ENCODE data around the gene POLR2L.

Gene POLR2L

DNA sequence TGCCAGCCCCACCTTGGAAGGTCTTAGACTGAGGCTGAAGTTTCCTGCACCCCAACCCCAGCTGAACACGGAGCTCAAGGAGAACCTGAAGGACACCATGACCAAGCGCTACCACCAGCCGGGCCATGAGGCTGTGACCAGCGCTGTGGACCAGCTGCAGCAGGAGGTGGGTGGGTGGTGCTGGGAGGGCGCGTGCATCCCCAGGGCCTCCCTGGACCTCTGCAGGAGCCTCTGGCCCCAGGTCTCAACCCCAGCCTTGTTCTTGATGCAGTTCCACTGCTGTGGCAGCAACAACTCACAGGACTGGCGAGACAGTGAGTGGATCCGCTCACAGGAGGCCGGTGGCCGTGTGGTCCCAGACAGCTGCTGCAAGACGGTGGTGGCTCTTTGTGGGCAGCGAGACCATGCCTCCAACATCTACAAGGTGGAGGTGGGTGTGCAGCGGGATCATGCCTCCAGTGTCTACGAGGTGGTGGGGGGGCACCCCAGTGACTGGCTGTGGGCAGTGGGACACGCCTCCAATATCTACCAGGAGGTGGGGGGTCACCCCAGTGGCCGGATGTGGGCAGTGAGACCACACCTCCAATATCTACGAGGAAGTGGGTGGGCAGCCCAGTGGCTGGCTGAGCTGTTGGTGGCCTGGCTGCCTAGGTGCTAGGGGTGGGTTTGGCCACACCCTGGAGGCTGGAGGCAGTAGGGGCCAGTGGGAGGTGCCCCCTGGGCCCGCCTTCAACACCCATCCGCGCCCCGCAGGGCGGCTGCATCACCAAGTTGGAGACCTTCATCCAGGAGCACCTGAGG is 4.9 kb downstream of the POLR2L start:
- DNase-seq = no peak

DNA sequence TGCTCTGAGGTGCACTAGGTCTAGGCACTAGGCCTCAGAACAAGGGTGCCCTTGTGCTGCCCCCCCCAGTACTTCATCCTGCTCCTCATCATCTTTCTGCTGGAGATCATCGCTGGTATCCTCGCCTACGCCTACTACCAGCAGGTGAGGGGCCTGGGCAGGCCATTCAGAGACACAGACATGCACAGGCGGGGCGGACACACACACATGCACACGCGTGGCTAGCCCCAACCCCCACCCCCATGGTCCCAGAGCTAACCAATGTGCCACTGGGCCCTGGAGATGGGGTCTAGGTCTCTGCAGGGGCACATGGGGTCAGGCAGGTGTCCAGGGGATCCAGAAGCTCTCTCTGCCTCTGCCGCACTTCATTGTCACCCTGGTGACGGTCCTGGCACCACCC is 5.6 kb downstream of the POLR2L start:
- no peak for DNase-seq

DNA sequence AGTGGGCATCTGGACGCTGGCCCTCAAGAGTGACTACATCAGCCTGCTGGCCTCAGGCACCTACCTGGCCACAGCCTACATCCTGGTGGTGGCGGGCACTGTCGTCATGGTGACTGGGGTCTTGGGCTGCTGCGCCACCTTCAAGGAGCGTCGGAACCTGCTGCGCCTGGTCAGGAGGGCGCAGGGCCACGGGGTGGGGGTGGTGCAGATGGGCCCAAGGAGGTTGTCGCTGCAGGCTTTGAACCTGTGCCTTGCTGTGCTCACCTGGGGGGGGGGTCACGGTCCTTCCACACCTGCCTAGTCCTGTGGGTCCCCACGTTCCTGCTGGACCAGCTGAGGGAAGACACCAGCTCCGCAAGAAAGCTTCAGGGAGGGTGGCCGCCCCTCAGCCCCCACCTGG is 6.1 kb downstream of the POLR2L start:
- no peak for DNase-seq

DNA sequence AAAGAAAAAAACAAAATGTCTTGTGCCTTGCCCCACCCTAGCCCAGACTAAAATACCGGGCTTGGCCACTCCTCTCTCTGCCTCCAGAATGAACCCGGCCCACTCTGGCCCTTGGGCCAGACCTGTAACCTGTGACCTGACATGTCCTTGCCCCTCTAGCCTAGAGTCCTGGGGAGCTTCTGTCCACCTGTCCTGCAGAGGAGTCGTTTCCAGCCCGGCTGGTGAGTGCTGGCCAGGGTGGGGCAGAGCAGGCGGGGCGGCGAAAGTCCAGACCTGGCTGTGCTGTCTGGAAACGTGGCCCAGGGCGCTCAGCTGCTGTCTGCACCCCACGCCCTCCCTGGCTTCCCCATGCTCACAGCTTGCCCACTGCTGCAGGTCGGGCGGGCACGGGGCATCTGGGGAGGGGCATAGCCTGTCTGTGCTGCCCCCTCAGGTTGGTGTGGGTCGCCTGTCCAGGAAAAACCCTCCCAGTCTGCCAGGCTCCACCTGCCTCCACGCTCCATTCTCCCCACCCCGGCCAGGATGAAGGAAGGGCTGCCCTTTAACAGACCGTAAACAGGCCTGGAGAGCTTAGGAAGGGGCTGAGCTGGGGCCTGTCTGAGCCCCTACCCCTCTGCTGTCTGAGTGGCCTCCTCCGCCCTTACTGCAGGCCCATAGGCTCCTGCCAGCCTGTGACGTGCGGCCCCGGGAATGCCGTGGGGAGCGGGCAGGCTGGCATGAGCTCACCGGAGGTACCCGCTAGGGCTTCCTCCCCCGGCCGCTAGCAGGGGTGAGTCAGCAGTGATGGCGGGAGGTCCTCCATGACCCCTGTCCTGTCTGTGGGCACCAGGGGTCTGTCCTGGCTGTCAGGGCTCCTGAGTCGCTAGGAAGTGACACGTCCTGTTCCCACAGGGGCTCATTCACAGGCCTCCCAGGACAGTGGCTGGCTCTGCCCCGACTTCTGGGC is 7.7 kb downstream of the POLR2L start:
- no peak for DNase-seq

DNA sequence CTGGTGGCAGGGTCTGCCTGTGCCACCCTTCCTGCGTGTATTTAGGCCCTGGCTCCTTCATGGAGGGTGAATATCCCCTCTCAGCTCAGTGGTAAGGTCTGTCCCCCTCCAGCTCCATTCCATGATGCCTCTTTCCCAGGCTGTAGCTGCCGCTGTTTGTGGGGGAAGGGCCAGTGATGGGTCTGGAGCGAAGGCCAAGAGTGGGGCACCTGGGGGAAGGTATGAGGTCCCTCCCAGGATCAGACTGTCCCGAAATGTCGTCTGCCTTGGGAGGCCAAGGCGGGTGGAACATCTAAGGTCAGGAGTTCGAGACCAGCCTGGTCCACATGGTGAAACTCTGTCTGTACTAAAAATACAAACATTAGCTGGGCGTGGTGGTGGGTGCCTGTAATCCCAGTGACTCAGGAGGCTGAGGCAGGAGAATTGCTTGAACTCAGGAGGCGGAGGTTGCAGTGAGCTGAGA is 8.4 kb downstream of the POLR2L start:
- no peak for DNase-seq

DNA sequence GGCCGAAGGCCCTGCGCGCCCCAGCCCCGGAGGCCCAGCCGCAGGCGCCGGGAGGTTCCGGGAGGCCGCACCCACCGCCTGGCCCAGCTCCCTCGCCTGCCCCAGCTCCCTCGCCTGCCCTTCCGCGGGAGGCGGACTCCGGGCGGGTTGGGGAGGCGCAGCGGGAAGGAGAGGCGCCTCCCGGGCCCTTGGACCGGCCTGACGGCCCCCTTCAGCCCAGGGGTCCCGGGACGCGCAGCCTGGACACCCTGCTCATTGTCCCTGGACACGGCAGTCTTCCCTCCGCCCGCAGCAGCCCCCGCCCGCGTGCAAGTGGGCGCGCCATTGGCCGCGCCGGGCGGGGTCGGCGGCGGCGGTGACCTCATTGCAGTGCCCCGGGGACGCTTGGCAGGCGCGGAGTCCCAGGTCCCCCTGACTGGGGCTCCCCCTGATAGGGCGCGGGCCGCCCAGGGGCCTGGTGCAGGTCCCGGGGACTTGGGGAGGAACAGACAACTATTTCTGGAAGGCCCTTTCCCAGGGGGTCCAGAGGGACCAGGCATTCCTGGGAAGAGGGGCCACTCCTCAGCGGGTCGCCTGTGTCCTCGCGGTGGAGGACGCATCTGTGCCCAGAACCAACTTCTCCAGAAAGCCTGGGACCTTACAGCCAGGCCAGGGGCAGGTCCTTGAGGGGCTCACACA is 9.1 kb downstream of the POLR2L start:
- DNase-seq = peak; percentile 75

DNA sequence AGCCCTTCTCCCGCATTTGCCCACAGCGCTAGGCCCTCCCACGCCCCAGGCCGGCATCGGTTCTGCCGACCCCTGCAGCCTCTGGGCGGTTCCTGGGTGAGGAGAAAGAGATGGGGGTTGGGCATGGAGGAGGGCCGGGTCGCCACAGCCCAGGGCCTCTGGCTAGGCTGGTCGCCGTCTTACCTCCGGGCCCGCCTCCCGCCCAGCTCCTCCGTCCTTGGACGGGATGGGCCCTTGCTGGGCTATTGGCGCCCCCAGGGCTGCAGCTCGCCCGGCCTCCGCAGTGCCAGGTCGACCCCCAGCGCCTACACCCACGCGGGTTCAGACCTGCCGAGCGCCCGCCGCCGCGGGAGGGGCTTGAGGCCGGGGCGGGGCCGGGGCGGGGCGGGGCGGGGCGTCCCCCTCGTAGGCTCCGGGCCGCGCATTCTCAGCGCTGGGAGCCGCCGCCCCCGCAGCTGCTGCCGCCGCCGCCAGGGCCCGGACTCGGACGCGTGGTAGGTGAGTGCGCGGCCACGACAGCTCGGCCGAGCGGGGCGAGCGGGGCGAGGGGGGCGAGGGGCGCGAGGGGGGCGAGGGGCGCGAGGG is 9.7 kb downstream of the POLR2L start, which contains the start of gene CD151:
Gene CD151 (plus strand): TSS at position 424 of the 585 bp plus-strand sequence. CDS start 3,118 bp downstream, outside the sequence.
- peak; percentile 84 for DNase-seq

DNA sequence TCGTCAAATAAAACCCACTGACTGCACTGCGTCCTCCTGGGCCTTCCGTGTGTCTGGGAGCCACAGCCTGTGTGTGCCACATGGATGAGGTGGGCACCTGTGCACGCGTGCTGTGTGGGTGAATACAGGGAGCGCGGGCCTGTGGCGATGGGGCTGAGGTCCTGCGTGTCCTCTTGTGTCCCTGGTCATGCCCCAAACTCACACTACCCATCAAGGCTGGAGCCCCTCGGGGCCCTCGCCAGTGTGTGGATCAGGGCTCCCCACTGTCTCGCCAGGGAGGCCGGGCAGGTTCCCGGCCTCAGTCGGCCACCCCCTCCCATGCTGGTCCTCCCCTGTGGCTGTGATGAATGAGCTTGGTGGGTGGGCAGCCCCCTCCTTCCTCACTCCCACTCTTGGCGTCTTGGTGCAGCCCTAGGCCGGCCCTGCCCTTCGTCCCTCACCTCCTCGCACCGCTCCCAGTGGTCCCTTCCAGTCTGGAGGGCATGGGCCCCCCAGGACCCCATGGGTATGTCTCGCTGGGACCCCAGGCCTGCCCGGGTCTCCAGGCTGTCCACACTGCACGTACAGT is 10.3 kb downstream of the POLR2L start:
- no peak for DNase-seq

DNA sequence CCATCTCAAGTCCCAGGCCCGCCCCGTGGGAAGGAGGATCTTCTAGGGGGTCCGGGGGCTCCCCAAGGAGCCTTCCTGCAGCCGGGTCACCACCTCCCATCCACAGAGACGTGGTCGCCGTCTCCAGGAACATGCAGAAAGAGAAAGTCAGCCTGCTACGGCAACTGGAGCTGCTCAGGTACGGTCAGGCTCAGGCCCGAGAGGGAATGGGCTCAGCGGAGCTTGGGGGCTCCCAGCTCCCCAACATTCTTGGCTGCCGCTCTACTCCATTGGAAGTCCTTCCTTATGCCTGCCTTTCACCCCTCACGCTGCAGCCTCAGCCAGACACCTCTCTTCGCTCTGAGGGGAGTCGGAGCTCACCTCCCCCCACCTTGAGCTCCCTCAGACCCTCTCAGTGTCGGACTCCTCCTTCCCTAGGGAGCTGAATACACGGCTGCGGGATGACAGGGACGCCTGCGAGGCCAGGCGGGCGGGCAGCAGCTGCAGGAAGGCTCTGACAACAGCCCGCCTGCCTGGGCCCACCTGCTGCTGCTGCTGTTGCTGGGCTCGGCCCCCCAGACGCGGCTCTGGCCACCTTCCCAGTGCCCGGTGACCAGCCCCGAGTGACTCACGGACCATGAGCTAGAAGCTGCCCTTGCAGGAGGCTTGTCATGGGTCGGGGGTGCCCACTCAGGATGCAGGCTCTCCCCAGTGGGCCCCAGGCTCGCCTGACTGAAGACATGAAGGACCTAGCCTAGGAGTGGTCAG is 11.0 kb downstream of the POLR2L start:
- DNase-seq = no peak

DNA sequence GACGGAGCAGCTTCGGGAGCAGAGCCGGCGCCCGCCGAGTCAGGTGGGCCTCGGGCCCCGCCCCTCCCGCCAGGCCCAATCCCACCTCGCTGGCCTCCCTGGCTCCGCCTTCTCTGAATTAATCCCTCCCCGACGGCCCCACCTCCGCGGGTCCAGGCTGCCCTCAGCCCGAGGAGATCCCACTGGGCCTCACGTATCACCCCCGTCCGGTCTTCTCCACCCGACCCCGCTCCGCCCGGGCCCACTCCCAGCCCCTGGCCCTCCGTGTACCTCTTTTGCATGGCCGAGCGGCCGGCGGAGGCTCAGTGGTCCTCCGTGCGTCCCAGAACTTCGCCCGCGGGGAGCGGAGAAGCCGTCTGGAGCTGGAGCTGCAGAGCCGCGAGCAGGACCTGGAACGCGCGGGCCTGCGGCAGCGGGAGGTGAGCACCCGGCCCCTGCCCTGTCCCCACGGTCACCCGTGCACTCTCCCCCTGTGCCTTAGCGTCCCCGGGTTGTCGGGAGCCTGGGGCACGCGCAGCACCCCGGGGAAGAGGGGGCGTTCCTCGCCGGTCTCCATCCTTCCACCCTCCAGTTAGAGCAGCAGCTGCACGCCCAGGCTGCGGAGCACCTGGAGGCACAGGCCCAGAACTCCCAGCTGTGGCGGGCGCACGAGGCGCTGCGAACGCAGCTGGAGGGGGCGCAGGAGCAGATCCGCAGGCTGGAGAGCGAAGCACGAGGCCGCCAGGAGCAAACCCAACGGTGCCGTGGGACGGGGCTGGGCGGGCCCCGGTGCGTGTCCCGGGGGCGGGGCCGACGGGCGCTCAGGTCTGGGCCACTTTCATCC is 11.8 kb downstream of the POLR2L start:
- DNase-seq = peak; percentile 86

DNA sequence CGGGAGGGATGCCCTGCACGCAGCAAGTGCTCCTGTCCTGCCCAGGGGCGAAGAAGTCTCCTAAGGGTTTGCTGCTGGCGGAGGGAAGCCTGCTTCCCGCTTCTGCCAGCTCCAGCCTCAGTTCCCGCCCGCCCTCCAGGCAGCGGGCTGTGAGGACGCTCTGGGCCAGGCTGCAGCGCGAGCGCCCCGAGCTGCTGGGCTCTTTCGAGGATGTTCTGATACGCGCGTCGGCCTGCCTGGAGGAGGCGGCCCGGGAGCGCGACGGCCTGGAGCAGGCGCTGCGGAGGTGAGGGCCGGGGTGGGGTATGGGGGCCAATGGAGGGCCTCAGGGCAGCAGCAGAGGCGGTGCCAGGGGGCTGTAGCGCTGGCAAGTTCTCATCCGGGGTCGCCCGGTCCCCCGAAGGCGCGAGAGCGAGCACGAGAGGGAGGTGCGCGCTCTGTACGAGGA is 12.5 kb downstream of the POLR2L start:
- DNase-seq = no peak

DNA sequence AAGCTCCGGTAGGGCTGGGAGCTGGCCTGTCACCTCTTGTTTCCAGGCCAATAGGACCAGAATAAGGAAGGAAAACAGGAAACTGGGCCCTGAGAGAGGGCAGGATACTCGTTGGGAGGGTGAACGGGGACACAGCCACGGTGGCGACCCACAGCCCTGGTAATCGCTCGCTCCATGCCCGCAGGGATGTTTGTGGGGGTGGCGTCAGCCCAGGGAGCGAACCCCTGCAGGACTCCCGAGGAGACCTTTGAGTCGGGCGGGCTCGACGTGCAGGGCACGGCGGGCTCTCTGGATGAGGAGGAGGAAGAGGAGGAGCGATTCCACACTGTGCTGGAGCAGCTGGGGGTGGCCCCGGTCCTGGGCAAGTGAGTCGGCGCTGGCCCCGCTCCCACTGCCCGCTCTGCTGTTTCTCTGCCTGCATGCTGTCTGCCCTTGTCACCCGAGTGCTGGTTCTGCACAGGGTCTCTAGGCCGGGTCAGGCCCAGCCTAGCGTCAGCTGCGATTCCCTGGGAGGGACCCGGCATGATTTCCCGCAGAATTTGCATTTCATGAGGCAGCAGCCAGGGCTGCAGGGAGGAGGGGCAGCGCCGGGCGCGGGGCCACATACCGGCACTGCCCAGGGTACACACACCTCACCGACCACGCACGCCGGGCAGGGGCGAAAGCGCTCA is 13.0 kb downstream of the POLR2L start:
- no peak for DNase-seq

DNA sequence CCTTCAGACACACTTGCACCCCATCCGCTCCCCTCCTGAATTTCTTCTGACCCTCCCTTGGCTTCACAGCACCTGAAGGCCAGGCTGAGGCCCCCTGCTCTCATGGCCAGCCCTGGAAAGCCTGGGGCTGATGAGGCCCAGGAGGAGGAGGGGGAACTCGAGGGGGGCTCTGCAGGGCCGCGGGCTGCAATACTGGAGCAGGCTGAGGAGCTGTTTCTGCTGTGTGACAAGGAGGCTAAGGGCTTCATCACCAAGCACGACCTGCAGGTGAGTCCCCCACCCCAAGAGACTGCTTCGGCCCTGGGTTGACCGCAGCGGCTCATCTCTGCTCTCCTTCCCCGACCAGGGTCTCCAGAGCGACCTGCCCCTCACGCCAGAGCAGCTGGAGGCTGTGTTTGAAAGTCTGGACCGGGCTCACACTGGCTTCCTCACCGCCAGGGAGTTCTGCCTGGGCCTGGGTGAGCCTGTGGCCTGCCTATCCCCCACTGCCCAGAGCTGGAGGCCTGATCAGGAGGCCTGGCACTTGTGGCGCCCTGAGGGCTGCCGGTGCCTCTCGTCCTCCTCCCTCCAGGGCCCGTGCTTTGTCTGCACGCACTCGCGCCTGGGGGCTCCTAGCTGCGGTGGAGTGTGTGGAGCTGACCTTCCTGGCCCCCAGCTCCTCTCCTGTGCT is 13.7 kb downstream of the POLR2L start:
- DNase-seq = no peak

DNA sequence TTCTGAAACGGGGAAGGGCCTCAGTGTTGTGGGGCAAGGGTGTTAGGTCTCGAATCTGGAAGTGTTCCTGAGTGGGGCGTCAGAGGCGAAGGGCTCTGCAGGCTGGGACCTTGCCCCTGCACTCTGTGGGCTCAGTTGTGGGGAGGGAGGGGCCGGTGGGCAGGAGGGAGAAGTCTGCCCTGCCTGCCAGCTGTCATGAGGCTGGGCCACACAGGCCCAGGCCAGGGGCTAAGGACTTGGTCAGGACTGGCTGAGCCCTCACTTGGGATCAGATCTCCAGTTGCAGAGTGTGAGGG is 14.5 kb downstream of the POLR2L start, which contains the start of gene CRACR2B:
Gene CRACR2B (plus strand): TSS at position 23 of the 296 bp plus-strand sequence. CDS start 689 bp downstream, outside the sequence.
- no peak for DNase-seq

DNA sequence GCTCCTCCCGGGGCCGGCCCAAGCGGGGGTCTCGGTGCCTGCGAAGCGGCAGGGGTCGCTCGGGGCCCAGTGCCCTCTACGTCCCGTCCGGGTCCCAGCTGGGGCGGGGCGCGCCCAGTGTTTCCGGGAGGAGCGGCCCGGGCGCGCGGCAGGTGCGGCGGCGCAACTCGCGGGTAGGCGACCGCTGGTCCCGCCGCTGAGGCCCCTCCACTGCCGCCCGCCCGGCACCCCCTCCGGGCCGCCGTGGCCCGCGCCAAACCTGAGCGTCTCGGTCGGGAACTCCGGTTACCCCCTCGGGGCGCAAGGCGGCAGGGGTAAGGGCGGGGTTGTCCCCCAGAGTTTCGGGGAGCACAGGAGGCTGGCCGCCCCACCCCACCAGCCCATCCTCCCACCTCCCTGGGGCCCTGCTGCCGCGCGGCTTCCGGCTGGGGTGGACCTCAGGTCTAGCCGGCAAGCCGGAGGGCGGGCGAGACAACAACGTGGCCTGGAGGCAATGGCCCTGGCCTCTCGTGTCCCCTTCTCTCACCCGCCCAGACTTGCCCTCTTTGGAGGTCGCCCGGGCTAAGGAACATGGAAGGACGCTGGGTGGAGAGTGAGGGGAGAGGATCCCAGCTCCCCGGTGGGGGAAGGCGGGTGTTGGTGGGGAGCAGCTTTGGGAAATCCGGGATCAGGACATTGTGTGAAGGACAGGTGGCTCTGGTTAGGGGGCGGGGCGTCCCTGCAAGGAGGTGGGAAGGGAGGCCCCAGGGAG is 15.0 kb downstream of the POLR2L start:
- DNase-seq = no peak

DNA sequence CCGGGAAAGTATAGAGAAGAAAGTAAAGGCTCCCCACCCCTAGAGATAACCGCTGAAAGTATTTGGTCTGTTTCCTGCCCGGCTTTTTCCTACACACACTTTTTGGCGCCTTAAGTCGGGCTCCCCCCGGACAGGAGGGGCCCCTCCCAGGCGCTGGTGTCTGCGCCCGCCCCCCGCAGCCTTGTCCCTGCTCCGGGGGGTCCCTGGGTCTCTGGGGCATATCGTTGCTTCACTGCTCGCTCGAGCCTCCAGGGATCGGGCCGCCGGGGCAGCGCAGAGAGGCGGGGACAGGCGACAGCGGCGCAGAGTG is 15.5 kb downstream of the POLR2L start:
- DNase-seq = no peak

DNA sequence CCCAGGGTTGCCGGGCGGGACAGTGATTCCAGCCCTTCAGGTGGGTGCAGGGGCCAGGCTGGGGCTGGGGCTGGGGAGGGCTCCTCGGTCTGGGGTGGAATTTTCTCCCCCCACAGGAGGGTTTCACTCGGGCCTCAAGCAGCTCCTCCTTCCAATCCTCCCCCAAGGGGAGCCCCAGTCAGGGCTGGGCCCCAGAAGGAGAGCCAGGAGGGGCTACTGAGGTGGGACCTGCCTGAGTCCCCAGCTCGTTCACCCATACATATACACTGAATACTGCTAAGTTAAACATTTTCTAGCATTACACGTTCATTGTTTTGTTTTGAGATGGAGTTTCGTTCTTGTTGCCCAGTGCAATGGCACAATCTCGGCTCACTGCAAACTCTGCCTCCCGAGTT is 16.1 kb downstream of the POLR2L start:
- no peak for DNase-seq

DNA sequence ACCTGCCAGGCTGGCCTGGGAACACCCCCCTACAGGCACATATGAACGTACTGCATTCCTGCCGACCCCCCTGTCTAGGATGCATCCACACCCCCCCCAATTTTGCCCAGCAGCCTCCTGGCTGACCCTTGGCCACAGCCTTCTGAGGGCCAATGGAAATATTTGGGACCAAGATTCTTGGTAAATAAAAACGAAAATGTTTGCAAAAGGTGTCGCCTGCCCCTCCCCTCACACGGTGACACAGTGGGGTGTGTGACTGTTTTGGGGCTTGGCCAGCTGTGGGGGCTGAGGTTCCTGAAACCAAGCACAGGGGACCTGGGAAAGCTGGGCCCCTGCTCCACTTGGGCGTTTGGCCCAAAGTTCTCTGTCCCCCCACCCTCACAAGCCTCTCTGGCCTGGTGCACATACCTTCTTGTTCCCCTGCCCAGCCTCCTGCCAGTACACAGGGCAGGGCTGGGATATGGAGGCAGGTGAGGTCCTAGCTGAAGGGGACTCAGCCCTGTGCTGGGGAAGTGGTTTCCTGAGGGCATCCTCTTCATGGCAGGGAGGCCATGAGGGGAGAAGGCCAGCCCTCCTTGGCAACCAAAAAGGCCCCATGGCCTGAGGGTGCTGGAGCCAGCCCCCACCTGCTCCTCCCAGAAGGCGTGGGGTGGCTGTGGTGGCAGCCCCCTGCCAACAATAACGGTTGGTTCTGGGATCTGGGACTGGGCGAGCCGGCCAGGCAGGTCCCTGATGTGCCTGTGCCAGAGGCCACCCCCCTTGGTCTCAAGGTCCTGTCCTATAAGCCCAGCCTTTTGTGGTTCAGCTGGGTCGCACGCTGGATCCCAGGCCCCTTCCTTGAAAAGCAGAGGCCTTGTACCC is 16.7 kb downstream of the POLR2L start:
- no peak for DNase-seq
